Right forelimb (tissue), 1 donor: Measurements from ENCODE around the gene PPOX.

Experiments used
- DNase-seq: peaks from one replicate; pipeline ENCODE4 v3.0.0-alpha.2; 2018

Gene PPOX

GRCh38 chr1:161153682-161154337 lies 12.4 kb upstream of the PPOX start, which contains the start of gene UFC1:
Gene UFC1, plus strand, starts transcription at chr1:161153978. Its CDS starts 20 bp downstream, at chr1:161153998.
- peak; percentile 87 for DNase-seq

GRCh38 chr1:161157867-161158266 lies 8.4 kb upstream of the PPOX start:
- DNase-seq = no peak

- no peak for DNase-seq
These were observed 7.8 kb upstream of the PPOX start for GRCh38 chr1:161158316-161159010.

GRCh38 chr1:161159087-161159912 lies 6.9 kb upstream of the PPOX start, which contains the start of gene USP21:
Gene USP21, plus strand, starts transcription at chr1:161159500. Its CDS starts 1,141 bp downstream, at chr1:161160641.
- peak; percentile 95 for DNase-seq

- no peak for DNase-seq
These were observed 6.3 kb upstream of the PPOX start for GRCh38 chr1:161159913-161160243.

GRCh38 chr1:161160671-161161145 lies 5.5 kb upstream of the PPOX start:
- DNase-seq = no peak

- no peak for DNase-seq
These were observed 4.6 kb upstream of the PPOX start for GRCh38 chr1:161161652-161162051.

GRCh38 chr1:161162052-161162451 lies 4.2 kb upstream of the PPOX start:
- DNase-seq = no peak

- no peak for DNase-seq
These were observed 3.4 kb upstream of the PPOX start for GRCh38 chr1:161162806-161163205.

GRCh38 chr1:161163793-161164192 lies 2.4 kb upstream of the PPOX start:
- no peak for DNase-seq

GRCh38 chr1:161164901-161165610 lies 1.2 kb upstream of the PPOX start:
- no peak for DNase-seq

- no peak for DNase-seq
These were observed 683 bp downstream of the PPOX start for GRCh38 chr1:161166669-161167548.

- DNase-seq = no peak
These were observed 2.7 kb downstream of the PPOX start for GRCh38 chr1:161168906-161169305.

GRCh38 chr1:161171191-161171590 lies 5.0 kb downstream of the PPOX start:
- no peak for DNase-seq

GRCh38 chr1:161171696-161172095 lies 5.5 kb downstream of the PPOX start:
- DNase-seq = no peak

GRCh38 chr1:161172349-161172748 lies 6.1 kb downstream of the PPOX start:
- no peak for DNase-seq

- DNase-seq = no peak
These were observed 6.7 kb downstream of the PPOX start for GRCh38 chr1:161172776-161173376.

- DNase-seq = no peak
These were observed 7.5 kb downstream of the PPOX start for GRCh38 chr1:161173711-161174110.

- no peak for DNase-seq
These were observed 8.7 kb downstream of the PPOX start for GRCh38 chr1:161174911-161175310.

- DNase-seq = no peak
These were observed 9.7 kb downstream of the PPOX start for GRCh38 chr1:161175771-161176453.
